Suppressor macrophage treated with lipopolysaccharide for 1 hour (primary cell): Measurements from ENCODE around the gene INHBB.
"Not testable (repeated sequence)": the region's sequence is repeated elsewhere in the genome, so short reads cannot be mapped to it uniquely, and the experiment has no call there.

Experiments
- DNase-seq, 3 donors: peaks; one replicate each; pipeline ENCODE4 v3.0.0-alpha.2; 2020 to 2022

The INHBB gene

DNA sequence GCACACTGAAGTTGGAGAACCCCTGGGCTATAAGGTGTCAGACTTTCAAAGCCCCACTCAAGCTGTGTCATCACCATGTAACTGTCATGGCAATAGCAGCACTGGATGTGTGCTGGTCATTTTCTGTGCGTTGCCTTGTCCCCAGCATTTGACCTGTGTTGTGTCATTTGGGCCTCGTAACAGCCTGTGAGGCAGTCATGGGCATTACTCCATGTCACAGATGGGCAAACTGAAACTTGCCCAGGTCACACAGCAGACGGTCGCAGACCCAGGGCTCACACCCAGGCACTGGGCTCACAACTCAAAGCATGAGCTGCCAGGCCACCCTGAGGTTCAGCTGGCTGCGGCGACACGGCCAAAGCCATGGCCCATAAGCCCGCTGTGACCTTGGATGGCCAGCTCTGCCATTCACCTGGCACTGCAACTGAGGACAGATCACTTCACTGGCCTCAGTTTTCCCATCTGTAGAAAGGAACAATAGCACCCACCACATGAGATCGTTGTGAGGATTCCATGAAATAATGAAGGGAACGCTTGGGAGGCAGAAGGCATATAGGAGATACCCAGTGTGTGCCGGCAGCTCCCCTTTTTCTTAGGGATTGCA is 36.7 kb downstream of the INHBB start:
- DNase-seq = no peak

DNA sequence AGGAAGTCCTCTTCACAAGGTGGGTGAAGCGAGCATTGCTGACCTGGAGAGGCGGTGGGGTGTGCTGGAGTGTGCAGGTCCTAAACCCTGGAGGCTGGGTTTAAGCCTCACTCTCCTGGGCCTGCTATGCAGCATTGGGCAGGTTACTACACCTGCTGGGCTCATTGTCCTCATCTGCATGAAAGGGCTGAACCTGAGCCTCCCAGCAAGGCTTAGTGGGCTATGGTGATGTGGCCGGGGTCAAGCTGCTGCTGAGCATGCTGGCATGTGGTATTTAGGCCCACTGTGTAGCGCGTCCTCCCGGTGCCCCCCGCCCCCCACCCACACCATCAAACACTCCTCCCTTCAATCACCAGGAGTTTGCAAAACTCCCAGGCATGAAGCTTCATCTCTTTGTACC is 37.3 kb downstream of the INHBB start:
- DNase-seq = no peak

GRCh38 chr2:120383631-120384340 is 37.9 kb downstream of the INHBB start:
- DNase-seq = no peak

DNA sequence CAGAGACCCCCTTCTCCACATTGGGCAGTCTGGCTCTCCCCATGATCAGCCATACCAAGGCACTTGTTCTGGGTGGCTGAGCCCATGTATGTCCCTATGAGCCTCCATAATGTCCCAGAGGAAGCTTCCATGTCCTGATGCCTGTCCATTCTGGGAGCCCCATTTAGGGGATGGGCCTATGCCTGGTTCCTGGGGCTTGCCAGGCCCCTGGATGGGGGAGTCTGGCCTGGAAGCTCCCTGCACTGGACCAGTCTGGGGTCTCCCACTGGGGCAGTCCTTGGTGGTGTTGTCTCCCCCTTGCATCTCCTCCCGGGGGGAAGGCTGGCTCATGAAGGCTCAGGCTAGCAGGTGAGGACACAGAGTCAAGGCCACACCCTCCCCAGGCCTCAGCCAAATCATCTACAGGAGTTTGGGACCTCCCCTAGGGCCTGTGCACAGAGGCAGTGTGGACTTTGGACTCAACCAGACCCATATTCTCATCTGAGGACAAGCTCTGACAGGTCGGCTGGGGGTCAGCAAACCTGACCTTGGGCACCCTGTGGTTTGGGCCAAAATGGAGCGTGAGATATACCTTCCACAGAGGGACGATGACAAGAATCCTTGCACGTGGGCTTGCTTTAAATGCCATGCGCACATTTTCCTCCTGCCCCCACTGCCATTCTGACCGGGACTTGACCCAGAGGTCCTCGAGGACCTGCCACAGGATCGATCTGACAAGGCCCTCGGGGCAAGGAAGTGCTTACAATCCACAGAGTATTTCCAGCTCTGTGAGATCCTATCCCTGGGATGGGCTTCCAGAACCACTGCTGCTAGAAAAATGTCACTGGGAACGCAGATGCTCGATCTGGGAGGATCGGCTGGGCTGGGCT is 38.8 kb downstream of the INHBB start:
- DNase-seq = no peak

- DNase-seq = no peak
Measured at GRCh38 chr2:120385355-120386127, 39.6 kb downstream of the INHBB start.

DNA sequence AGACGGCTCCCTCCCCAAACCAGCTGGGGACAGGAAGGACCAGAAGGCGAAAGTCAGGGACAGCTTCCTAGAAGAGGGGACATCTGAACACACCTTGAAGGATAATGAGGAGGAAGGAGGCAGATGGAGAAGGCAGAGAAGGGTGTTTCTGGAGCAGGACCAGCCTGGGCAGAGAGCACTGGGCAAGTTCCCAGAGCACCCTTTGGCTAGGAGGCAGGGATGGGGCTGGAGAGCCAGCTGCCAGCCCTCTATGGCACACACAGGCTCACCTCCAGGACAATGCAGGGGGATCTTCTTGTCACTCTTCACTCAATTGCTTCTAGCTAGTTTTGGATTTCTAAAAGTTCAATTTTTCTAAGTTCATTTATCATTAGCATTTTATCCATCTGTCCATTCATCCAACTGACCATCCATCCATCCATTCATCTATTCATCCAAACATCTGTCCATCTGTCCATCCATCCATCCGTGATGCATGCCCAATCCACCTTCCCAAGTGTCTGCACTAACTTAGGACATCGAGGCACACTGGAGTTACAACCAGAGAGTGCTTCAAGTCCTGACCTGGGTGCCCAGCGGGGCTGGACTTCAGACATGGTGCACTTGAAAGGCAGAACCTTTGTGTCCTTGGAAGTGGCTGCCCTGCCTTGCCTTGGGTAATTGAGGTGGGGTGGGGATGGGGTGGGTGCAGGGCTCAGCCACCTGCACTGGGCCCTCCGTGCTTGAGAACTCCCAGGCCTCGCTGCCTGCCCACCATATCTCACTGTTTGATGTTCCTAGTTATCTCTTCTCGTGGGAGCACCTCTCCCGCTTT is 42.5 kb downstream of the INHBB start:
- DNase-seq = no peak

- DNase-seq = no peak
Measured at GRCh38 chr2:120389036-120389391, 43.1 kb downstream of the INHBB start.

DNA sequence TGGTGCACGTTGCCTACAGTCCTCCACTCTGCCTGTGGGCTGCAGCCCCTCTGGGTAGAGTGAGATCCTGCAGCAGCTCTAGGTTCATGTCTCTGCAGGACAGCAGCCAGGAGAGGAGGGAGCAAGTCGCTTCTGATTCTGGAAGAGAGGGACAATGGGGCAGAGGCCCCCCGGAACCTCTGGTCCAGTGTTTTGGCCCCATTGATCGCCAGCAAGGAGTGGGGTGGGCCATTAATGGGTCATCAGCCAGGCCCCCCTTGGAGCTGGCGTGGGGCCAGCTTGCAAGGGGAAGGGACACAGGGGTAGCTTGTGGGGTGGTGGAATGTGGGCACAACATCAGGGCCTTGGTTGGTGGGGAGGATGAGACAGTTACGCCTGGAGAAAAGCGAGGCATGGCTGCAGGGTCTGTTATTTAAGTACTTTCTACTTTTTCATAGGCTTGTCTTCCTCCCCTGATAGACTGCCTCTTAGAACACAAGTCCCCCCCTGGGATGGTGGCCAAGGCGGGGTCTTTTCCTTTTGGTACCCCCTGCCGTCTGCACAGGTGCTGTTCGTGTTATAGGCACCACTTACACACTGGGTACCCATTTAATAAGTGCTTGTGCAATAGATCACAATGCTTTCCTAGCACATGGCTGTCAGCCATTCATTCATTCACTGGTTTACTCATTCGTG is 44.6 kb downstream of the INHBB start:
- DNase-seq = no peak

GRCh38 chr2:120391382-120391781 is 45.4 kb downstream of the INHBB start:
- not testable (repeated sequence) for DNase-seq

DNA sequence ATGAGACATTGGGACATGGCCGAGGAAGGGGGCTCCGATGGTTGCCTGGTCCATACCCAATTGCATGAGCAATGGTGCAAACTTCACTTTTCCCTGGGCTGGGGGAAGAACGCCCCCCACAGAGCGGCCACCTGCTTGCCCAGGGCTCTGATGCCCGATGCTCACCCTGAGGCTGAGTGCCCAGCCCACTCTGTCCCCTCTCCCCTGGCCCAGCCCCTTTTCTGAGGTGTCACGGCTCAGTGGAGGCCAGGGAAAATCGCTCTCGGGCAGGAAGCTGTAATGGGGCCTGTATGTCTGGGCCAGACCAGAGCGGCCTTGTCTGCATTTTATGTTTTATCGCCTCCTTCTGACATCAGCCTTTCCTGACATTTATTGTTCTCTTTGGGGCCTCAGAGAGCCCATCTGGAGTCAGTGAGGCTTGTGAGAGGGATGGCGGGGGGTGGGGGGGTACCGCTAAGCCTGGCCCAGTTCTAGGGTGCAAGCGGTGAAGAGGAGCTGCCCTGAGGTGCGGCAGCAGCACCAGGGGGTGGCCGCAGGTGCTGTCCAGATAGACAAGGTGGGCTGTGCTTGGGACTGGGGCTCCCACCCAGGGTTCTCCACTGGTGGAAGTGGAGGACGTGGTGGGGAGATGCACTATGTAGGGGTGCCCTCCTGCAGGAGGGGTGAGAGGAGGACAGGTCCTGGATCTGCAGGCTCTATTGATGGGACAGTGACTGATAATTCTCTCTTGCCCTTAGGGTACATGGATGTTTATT is 46.2 kb downstream of the INHBB start:
- no peak for DNase-seq

DNA sequence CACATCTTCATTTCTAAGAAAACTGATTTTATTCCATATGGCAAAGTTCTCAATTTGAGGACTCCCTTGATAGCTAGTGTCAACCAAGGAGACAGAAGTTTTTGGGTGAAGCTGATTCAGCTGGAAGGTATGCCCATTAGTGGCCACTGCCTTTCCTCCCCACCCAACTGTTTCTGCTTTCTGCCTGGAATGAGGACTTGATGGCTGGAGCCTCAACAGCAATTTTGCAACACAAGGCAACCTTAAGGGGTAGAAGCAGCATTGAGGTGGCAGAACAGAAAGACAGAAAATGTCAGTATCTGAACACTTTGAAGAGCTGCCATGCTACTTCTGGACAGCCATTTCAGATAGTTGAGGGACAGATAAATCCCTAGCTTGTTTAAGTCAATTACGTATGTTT is 47.0 kb downstream of the INHBB start:
- DNase-seq = no peak

DNA sequence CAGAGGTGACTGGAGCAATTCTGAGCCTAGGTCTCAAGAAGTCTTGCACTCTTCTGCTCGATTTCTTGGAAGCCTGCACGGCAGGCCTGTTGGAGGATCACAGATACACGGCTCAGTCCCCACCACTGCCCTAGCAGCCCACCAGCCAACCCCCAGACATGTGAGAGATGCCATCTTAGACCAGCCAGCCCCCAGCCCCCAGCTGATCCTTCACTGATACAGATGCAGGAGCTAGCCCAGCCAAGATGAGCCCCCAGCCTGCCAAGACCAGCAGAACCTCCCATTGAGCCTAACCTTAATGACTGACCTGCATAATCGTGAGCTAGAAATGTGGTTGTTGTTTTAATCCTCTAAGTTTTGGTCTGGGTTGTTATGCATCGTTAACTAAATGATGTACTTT is 47.5 kb downstream of the INHBB start:
- DNase-seq = no peak

DNA sequence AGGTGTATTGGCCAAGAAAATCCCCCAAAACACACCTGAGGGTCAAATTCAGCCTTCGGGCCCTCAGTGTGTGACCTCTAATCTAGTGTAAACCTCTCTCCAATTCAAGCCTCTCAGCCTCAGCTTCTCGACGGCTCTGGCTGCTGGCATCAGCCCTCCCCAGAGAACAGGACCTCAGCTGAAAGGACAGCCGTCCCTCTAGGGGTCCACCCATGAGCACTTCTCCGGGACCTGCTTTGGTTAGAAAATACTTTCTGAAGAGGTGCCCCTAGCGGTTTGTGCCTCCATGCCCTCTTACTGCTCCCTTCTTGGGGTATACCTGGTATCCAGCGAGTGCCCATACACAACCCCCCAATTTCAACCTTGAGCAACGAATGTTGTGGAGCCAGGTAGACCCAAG is 48.8 kb downstream of the INHBB start:
- DNase-seq = no peak

DNA sequence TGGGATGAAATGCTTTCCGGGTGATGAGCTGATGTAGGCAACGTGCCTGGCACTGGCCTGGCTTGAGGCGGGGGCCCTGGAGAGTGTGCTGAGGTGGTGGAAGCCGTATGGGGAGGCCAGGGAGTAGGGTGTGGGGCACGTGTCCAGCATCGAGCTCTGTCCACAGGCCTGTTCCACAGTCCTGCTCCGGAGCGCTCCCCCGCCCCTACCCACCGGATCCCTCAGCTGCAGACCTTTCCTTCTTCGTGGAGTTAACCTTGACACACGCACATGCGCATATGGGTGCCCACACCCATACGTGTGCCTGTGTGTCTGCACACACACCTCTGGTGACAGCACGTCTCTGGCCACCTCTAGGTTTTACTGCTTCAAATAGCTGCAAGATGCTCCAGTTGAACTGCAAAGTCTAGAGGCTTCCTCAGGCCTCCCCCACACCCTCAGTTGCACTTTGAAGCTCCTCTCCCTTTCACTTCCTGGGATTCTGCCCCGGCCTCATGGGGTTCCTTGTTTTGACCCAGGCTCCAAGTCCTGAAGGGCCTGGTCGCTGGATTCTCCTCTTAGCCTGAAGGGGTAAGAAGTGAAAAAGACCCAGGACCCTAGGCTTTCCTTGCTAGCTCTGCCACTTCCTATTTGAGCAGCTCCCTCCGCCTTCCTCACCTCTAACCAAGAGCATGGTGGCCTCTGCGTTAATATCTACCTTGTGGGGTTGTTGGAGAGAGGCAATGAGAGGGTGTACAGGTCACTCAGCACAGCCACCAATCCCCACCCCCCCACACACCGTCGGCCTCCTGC is 49.5 kb downstream of the INHBB start:
- DNase-seq = no peak

DNA sequence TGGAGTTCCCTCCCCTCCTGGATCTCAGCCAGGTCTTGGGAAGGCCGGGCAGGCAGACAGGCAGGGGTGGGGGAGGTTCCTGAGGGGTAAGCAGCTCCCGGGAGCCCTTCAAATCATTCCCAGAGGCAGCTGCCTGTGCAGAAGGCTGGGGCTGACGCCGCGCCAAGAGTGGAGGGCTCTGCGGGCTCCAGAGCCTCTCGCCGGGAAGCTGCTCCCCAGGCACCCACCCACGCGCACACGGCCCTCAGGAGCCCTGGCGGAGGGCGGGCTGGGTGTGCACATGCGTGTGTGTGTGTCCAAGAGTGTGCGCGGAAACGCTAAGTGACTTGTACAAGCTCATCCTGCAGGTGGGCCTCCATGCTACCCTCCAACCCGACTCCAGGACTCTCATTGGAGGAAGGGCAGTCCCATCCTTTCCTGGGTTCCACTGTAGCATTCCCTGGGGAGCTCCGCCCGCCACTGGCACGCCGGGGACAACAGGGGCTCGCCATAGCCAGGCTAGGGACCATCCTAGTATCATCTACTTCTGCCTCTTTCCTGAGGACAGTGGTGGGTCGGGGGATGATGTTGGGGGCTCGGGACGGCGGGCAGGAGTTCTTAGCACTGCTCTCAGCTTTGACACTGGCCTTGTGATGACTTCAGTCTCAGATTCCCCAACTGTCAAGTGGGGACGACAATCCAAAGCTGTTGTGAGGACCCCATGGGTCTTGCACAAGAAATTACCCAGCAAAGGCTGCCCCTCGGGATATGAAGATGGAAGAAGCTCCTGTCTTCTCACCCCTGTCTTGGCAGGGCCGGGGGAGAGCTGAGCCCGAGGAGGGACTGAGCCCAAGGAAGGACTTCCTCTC is 50.3 kb downstream of the INHBB start:
- DNase-seq = no peak

DNA sequence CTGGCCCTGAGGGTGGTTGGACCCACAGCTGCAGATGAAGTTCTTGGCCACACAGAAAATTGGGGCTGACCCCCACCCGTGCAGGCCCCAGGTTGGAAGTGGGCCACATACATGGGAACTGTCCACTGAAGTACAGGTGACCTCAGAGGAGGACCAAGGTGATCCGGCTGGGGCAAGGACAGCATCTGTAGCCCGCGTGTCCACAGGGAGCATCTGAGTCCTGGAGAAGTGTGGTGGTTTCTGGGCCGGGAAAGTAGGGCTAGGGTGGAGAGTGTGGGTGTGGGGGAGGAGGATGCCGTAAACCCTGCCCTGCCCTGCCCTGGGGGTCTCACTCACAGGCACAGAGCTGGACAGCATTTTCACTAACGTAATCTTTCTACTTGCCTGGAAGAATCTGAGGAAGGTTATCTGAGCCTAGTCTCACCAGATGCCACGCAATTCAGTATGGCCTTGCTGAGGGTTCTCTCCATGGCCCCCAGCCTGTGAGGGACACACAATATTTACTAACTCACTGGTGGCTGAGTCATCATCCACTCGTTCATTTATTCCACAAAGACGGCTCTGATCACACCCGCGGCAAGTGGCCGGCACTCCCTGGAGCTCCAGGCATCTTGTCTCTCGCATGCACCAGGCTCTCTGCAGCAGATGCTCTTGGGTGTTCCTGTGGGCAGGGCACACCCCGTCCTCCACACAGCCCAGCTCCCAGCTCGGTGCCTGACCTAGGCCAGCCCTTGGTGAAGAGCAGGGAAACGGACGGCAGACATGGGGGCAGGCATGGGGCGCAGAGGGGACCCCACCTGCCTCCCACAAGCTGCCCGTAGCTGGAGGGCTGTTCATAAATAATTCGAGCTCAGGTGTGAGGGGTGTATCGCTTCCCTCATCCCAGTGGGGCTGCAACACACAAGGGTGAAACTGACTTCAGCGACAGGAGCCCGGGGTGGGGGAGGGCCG is 51.2 kb downstream of the INHBB start:
- DNase-seq = no peak

DNA sequence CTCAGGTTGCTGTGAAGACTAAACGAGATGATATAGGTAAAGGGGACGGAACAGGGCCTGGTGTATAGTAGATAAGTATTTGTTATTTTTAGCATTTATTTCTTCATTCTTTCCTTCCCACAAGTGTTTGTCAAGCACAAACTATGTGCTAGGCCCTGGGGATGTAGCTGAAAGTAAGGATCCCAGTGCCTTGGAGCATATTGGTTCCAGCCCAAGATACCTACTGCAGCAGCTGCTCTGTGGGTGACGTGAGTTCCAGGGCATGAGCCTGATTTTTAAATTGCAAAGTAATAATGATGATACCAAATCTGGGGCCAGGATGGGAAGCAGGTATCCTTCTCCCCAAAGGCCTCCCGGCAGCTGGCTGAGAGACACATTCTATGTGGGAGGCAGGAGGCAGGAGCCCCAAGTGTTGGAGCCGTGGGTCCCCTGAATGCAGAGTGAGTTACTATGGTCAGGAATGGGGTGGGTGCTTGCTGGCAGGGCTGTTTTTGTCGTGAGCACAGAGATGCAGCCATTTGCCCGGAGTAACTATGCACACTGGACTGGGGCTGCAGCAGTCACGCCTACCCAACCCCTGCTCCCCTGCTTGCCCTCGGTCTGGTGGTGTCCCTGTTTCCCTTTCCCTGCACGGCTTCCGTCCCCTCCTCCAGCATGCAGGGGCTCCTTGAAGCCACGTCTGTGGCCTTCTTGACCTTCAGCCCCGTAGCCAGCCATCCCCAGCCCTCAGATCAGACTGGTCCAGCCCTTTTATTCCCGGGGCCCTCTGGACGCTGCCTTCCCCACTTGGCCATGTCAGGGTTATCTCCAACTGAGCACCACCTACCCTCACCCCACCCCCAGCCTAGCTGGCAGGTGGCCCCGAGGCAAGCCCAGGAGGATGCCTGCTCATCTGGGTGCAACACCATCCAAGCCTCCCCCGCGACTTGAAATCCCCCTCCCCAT is 52.4 kb downstream of the INHBB start:
- no peak for DNase-seq
